GM21825 (cell line): ENCODE results near the gene TUBB4B.
"Not testable (repeated sequence)": the region's sequence is repeated elsewhere in the genome, so short reads cannot be mapped to it uniquely, and the experiment has no call there.

Source experiments
- ATAC-seq: cut with Tn5 transposase; IDR thresholded peaks from one replicate; pipeline ENCODE4 v1.9.1; 2021; ENCODE audit warnings: mild to moderate bottlenecking, moderate library complexity; ENCODE audit not compliant: unreplicated experiment

The TUBB4B gene

DNA sequence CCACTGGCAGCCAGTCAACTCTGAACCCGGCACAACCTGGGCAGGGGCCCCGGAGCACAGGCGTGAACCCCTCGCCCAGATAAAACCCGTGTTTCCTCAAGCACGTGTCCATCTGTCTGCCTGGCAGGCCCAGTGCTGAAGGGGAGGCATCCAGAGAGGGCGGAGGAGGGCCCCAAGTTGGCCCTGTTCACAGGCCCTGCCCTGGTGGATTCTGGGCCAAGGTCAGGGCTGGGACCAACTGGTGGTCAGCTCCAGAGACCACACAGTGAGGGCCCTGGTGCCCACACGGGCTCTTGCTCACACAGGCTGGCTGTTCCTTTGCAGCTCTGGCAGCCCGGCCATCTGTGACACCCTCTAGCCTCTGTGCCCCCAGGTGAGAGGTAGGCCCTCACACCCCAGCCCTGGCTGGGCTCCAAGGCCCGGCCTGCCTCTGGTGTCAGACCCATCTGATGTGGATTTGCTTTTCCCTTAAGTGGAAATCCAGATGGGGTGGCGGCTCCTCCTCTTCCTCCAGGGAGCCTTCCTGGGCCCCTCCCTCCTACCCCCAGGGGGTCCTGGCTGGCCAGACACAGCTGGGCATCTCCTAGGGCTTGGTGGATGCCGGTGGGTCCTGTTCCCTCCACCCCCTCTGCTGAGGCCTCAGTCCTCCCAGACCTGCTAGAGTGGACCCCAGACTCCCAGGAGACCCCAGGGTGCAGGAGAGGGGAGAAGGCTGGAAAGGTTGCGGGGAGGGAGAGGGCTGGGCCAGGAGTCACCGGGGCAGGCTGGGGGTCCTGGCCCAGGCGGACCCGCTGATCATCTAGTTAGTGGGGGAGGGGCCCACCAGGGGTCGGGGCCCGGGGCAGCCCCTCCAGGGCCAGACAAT is 9.5 kb downstream of the TUBB4B start:
- no peak for ATAC-seq

DNA sequence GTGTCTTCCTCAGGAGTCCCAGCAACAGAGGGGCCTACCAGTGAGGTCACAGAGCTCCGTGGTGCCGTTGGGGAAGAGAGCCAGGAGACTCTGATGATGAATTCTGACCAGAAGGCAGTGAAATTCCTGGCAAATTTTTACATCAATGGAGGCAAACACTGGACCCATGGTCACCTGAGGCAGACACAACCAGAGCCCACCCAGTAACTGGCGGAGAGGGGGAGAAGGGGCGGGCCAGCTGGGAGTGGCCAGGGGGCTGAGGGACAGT is 10.0 kb downstream of the TUBB4B start, which contains the start of gene STPG3:
Gene STPG3, plus strand, starts transcription at position 93 of the 268 bp plus-strand sequence. Its CDS starts 1 bp downstream, at position 94.
- no peak for ATAC-seq

DNA sequence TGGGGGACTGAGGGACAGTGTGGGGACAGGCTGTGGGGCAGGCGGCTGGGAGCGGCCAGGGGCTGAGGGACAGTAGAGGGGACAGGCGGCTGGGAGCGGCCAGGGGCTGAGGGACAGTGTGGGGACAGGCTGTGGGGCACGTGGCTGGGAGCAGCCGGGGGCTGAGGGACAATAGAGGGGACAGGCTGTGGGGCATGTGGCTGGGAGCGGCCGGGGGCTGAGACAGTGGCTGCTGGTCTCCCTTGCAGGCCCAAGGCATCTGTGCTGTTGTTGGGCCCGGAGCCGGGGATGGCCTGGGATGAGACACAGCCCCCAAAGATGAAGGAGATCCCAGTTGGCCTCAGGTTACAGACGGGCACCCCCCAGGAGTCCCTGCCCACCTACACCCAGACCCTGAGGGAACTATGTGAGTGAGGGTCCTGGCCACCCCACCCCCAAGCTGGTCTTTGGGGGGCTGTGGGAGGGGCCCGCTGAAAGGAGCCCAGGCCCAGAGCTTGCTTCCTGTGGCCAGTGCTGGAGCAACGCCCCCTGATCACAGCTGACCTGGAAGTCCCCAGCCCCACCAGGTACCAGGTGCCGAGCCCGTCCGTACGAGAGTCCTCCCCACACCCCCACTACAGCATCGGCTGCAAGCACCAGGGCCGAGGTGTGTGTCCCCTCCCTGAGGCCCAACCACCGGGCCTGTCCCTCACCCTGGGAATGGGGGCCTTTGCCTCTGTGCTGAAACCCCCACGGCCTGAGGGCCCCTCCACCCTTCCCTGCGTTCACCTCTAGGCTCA is 10.6 kb downstream of the TUBB4B start:
- ATAC-seq: no peak

DNA sequence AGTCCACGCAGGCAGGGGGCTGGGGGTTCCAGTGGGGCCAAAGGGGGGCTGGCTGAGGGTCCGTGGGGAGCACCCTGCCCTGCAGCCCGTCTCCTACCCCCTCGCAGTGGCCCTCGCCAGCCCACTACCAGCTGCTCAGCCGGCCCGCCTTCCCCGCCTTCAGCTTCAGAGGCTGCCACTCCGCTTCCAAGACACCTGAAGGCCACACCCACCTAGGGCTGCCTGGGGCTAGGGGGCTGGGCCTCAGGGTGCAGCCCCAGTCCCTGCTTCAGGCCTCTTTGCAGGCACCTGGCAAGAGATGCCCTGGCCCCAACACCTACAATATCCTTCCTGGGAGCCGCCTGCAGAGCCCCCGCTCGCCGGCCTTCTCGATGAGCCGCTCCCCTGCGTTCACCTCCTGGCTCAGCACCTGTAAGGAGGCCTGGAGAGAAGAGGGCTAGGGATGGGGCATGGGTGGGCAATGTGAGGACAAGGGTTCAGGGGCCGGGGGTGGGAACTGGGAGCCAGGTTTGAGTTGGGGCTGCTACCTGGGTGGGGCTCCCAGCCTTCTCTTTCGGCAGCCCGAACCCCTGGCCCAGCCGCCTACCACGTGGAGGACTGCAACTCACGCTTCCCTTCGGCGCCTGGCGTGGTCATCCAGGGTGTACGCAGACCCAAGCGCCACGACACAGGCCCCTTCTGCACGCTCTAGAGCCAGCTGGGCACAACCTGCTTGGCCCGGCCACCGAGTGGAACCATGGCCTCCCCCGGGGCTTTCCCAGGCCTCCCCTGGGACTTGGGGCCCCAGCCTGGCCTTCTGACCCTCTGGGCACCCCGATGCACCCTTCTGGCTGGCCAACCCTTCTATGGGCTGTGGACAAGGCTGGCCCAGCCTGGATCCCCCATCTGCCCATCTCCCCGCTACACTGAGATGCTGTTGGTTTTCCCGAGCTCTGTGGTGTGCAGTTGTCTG is 11.7 kb downstream of the TUBB4B start:
- no peak for ATAC-seq

DNA sequence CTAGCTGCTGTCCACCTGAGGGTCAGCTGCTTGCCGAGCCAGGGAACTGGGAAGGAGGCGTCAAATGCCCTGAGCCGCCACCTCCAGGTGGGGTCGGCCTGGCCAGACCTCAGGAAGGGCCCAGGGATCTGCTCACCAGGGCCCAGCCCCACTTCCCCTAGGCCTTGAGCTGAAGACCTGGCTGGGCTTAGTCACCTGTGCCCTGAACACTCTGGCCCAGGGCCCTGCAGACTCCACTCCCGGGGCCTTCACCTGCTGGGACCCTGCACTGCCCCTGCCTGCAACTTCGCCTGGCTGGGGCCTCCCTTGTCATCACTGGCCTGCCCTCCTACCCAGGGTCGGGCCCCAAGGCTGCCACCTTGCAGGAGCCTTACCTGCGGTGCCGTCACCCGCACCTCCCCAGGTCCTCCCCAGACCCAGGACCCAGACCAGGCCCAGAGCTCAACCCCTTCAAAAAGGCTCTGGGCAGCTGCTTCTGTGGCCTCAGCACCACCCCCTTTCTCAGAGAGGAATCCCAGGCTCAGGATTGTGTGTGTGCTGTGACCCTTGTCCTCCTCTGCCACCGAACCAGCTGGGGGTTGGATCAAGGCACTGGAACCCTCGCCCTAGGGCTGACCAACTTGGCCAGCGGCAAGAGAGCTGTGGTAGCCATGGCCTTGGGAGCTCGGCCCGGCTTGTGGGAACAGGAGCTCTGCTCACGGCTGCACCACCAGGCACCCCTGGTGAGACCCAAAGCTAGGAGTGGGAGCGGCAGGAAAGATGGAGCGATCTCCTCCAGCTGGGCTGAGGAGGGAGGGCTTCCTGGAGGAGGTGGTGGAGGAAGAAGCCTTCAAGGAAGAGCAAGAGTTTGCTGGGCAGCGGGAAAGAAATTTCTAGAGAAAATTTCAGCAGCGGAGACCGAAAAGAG is 12.9 kb downstream of the TUBB4B start:
- no peak for ATAC-seq

DNA sequence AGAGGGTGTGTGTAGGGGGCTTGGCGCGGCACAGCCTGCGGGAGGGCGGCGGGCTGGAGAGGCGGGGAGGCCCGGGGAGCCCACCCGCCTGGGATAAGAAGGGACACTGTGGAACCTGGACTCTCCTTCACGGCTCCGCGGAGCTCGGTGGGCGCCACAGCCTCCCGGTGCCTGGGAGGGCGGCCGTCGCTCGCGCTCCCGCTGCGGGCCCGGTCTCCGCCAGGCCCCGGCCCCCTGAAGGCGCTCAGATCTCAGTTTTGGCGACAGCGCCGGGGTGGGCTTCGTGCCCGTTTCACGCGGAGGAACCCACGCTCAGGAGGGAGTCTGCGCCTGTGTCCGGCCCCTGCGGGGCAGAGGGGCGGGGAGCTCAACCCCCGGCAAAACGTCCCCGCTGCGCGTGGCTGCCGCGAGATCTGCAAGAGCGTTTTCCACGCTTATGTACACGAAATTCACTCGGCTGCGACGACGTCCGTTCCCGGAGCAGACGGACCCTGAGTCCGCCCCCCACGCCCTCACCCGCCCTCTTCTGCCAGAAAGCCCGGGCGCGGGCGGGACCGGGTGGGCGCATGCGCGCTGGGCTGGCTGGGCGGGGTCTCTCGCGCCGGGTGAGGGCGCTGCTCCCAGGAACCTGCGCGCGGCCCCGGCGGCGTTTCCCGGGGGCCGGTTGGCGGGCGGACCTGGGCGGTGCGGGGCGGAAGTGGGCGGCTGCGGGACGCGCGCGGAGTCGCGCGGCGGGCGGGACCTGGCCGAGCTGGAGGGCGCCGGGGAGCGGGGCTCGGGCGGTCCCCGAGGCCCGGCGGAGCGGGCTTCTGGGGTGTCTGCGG is 13.7 kb downstream of the TUBB4B start, which contains the start of gene NELFB:
Gene NELFB, plus strand, starts transcription at position 704 of the 824 bp plus-strand sequence.
- ATAC-seq: peak; percentile 59

DNA sequence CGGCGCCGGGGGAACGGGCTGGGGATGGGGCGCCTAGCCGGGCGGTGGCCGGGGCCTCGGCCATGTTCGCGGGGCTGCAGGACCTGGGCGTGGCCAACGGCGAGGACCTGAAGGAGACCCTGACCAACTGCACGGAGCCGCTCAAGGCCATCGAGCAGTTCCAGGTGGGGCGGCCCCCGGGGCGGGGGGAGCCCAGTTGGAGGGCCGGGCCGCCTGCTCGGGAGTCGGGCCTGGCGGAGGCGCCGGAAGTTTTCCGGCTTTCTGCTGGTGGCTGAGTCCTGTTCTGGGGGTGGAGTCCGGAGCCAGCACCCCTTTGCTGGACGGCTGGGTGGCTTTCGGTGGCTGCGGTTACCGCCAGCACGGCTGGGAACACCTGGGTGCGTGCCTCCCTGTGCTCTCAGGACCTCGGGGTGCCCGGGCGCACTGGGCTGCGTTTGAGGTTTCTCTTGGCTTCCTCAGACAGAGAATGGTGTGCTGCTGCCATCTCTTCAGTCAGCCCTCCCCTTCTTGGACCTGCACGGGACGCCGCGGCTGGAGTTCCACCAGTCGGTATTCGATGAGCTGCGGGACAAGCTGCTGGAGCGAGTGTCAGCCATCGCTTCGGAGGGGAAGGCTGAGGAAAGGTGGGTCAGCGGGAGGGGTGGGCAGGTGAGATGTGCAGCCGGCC is 14.5 kb downstream of the TUBB4B start:
- no peak for ATAC-seq

DNA sequence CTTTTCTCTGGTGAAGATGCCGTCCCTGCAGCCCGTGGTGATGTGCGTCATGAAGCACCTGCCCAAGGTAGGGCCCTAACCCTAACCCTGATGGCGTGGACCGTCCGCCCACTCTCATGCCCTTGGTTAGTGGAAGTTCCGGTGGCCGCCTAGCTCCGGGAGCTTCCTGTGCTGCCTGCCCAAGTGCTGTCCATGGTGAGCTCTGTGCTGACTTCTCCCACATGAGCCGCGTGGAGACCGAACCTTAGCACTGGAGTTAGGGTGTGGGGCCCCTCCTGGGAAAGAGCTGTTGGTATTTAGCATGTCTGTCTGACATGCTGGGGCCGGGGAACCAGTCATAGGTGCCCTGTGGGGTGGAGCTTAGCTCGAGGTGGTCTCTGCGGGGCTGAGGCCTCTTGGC is 15.3 kb downstream of the TUBB4B start:
- no peak for ATAC-seq

DNA sequence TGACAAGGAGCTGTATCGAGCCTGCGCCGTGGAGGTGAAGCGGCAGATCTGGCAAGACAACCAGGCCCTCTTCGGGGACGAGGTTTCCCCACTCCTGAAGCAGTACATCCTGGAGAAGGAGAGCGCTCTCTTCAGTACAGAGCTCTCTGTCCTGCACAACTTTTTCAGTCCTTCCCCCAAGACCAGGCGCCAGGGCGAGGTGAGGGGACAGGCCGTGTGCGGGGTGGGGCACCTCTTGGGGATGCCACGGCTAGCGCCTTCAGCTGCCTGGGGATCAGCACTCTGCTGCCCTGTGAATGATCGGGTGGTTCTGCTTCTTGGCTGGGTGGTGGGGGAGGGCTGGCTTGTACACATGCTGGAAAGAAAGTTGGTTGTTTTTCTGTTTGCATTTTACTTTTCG is 15.8 kb downstream of the TUBB4B start:
- no peak for ATAC-seq

DNA sequence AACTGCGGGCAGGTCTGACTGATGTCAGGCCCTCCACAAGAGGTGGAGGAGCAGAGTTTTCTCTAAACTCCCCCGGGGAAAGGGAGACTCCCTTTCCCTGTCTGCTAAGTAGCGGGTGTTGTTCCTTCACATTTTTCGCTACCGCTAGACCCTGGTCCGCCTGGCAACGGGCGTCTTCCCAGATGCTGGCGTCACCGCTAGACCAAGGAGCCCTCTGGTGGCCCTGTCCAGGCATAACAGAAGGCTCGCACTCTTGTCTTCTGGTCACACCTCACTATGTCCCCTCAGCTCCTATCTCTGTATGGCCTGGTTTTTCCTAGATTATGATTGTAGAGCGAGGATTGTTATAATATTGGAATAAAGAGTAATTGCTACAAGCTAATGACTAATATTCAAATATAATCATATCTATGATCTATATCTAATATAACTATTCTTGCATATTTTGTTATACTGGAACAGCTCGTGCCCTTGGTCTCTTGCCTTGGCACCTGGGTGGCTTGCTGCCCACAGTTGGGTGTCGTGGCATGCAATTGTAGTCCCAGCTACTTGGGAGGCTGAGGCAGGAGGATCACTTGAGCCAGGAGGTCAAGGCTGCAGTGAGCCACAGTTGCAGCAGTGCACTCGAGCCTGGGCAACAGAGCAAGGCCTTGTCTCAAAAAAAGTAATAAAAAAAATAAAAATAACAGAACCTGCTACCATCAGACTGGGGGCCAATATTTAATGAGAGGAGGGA is 21.3 kb downstream of the TUBB4B start:
- ATAC-seq: not testable (repeated sequence)

DNA sequence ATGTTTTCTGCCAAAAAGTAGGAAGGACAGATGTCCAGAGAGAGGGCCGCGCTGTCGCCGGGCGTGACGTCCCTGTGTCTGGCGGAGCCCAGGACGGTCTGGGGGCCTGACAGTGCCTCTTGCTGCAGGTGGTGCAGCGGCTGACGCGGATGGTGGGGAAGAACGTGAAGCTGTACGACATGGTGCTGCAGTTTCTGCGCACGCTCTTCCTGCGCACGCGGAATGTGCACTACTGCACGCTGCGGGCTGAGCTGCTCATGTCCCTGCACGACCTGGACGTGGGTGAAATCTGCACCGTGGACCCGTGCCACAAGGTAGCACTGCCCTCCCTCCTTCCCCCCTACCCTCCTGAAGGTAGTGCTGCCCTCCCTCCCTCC is 21.8 kb downstream of the TUBB4B start:
- no peak for ATAC-seq

DNA sequence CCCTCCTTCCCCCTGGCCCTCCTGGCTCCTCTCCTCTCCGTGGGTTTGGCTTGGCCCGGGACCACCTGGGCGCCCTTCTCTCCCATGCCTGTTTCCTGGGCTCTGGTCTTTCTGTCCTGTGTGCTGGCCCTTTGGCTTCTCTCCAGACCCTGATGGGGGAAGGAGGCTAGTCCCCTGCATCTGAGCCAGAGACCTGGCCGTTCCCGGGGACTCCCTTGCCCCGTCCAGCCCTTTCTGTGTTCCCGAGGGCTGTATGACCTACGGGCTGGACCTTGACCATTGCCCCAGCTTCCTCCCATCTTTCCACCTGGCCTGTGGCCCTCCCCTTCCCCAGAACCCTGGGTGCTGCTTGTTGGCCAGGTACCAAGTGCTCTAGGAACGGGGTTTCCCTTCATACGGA is 22.4 kb downstream of the TUBB4B start:
- ATAC-seq: no peak

DNA sequence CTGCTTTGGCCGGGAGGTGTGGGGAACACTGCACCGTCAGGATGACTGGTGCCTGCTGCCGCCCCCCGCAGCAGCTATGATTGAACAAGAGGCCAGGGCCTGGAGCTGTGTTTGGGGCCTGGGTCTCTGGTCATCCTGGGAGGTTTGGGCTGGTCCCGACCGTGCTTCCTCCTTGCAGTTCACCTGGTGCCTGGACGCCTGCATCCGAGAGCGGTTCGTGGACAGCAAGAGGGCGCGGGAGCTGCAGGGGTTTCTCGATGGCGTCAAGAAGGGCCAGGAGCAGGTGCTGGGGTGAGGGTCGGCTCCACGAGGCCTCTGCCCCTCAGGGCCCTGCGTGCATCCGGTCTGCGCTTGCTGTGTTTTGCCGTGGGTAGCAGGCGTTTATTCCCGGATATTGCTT is 23.0 kb downstream of the TUBB4B start:
- ATAC-seq: no peak

DNA sequence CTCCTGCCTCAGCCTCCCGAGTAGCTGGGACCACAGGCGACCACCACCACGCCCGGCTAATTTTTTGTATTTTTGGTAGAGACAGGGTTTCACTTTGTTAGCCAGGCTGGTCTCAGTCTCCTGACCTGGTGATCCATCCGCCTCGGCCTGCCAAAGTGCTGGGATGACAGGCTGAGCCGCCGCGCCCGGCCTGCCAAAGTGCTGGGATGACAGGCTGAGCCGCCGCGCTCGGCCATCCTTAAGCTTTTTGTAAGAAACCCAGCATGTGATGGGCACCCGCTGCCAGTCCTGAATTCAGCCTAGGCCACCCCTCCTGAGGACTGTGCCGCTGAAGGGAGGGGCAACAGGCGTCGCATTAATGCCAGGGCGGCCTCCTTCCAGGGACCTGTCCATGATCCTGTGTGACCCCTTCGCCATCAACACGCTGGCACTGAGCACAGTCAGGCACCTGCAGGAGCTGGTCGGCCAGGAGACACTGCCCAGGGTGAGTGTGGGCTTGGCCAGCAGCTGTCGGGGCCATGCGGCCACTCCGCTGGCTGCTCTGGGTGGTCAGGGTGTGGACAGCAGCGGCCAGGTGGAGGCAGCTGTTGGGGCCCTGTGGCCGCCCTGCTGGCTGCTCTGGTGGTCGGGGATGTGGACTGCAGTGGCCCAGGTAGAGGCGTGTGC is 24.5 kb downstream of the TUBB4B start:
- ATAC-seq: no peak

DNA sequence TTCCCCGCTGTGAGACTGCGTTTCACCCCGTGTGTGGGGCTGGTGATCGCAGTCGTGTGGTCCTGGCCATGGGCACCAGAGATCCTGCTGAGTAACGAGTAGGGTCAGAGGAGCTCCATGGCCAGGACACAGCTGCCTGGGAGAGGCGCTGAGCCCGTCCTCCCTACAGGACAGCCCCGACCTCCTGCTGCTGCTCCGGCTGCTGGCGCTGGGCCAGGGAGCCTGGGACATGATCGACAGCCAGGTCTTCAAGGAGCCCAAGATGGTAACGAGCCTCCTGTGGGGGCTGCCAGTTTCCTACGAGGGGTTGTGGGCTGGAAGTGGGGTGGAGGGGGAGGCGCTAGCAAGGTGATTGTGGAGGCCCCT is 25.1 kb downstream of the TUBB4B start:
- ATAC-seq: no peak

DNA sequence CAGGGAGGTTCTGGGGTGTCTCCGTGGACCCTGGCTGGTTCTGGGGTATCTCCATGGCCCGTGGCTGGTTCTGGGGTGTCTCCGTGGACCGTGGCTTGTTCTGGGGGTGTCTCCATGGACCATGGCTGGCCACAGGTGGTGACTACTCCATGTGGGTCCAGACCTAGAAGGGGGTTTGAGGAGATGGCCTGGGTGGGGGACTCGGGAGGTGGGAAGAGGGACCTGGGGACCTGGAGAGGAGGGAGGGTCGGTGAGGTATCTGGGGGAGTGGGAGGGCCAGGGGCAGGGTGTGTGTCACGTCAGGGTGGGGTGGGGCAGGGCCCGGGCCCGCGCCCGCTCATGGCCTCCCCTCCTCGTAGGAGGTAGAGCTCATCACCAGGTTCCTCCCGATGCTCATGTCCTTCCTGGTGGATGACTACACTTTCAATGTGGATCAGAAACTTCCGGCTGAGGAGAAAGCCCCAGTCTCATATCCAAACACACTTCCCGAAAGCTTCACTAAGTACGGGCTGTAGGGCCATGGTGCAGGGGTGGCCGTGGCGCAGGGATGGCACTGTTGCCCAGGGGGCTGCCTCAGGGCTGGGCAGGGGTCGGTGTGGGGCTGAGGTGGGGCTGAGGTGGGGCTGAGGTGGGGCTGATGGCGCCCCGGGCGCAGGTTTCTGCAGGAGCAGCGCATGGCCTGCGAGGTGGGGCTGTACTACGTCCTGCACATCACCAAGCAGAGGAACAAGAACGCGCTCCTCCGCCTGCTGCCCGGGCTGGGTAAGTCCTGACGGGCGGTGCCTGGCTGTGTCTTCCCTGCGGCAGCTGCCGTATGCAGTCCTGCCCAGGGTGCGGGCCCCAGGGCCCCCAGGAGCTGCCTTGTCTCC is 25.7 kb downstream of the TUBB4B start:
- ATAC-seq: no peak

DNA sequence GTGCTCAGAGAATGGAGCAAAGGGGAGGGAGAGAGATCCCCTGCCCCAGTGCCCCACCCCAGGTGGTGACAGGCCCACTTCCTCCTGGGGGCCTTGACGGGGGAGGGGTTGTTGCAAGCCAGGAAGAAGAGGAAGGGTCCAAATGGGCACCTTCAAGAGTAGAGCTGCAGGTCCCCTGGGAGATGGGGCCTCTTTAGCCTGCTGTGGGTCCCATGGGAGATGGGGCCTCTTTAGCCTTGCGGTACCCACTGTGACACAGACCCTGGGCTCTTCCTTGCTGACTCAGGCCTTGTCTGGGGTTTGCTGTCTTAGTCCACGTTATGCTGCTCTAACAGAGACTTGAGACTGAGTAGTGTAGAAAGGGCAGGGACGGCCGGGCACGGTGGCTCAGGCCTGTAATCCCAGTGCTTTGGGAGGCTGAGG is 26.9 kb downstream of the TUBB4B start:
- no peak for ATAC-seq
